Right lobe of liver (tissue), 6 donors: ENCODE results near the gene WDSUB1. TPM values are rescaled to one million over a fixed set of nuclear protein-coding genes. Genes with fewer than 3 reads are reported as not detected.

ENCODE experiments used
- ATAC-seq, 4 donors: fragments of 200-7000 bp; cut with Tn5 transposase; one replicate each; pipeline ENCODE4 v1.9.1; 2020; ENCODE audit warnings: mild to moderate bottlenecking in 4 of 4, moderate library complexity in 4 of 4
- DNase-seq, 3 donors: peaks; one replicate each; pipeline ENCODE4 v3.0.0-alpha.2; 2020
- H3K27ac ChIP-seq, 3 donors: fragments of 200-600 bp; one replicate each; pipeline ENCODE4 v1.8.0; 2022
- H3K27me3 ChIP-seq, 2 donors: fragments of 200-600 bp; one replicate each; pipeline ENCODE4 v1.8.0; 2022
- H3K36me3 ChIP-seq, 4 donors: fragments of 200-600 bp; sonication (generic) in 1 of 4; one replicate each; pipeline versions ENCODE4 v1.5.1 to v1.8.0; 2017 to 2022; ENCODE audit warnings: control low read depth in 1 of 4
- H3K4me1 ChIP-seq, 4 donors: fragments of 200-600 bp; sonication (generic) in 1 of 4; one replicate each; pipeline versions ENCODE4 v1.5.1 to v1.8.0; 2017 to 2022; ENCODE audit warnings: control low read depth in 1 of 4
- H3K4me3 ChIP-seq, 3 donors: fragments of 200-600 bp; one replicate each; pipeline ENCODE4 v1.8.0; 2022
- H3K9me3 ChIP-seq, 4 donors: fragments of 200-600 bp; sonication (generic) in 1 of 4; one replicate each; pipeline versions ENCODE4 v1.5.1 to v1.8.0; 2017 to 2022; ENCODE audit warnings: control low read depth in 1 of 4
- POLR2A ChIP-seq: fragments of 450-650 bp; IDR thresholded peaks from one replicate; pipeline ENCODE4 v1.6.1; 2017; ENCODE audit warnings: antibody characterized with exemption, mild to moderate bottlenecking
- WGBS: methylation state at CpG from one replicate; pipeline ENCODE4 v1.1.6; 2018; ENCODE audit warnings: low coverage, low lambda C conversion rate; ENCODE audit not compliant: insufficient coverage; ENCODE audit errors: missing lambda C conversion rate; 5-methylcytosine and 5-hydroxymethylcytosine counted together
- intact Hi-C, 2 donors: fragments of 100-400 bp; cut with DNase I; formaldehyde crosslinking; loops; one replicate each; pipeline versions ENCODE4 v1.11.2 to v1.14.1; 2022
- total RNA-seq, 6 experiments: library from RNA; depleted of rRNA in 2 of 6; stranded (reverse); fragments of >200 nt in 2 of 6; fragmentation: NEBNext Ultra II Directional in 3 of 6; extraction: Animal tissue kit (Norgen Biotek cat#: 25700) in 3 of 6; gene quantifications; one replicate each; pipeline versions ENCODE4 v1.1.0 to v1.2.4, GENCODE V29; 2016 to 2023
- TF ChIP-seq, protein P1 (sequence below), 4 donors: fragments of 200-600 bp in 3 of 4; fragments of 450-650 bp in 1 of 4; IDR thresholded peaks; one replicate each; pipeline versions ENCODE4 v1.5.1 to v1.8.0; 2016 to 2022; ENCODE audit warnings: antibody characterized with exemption in 4 of 4, mild to moderate bottlenecking in 2 of 4
- donor health status: DM: no; HTN: yes; CAD: no.
- donor health status: DM: no; HTN: no; CAD: no.
- donor health status: DM: no; HTN: no; CAD: no.
- donor health status: DM: no; HTN: yes; CAD: no.
- donor health status: DM: no; HTN: yes; CAD: no.

WDSUB1 gene
- total RNA-seq, 6 experiments from 2014 or later, result 2.2 to 4.3 (median 3.2) TPM

DNA sequence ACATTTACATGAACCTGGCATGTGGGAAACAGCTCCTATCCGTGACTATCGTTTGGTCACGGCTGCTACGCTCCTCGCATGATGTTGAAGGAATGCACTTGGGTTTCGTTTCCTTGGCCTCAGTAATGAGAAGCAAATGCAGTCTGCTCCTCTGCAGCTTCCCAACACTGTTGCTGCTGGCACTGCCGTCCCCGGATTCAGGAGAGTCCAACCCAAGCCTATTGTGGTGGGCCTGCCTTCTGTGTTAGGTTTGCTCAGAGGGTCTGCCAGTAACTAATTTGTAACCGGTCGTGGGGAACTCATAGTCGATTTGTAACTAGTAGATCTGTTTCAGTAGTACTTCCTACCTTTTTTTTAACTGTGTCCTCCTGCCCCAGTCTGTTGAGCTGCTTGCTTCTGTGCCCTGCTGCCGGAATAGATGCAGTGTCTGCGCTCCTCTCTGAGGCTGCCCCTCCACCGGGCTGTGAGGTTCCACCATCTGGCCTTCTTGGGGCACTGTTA lies 58.4 kb downstream of the WDSUB1 start:
- H3K9me3 ChIP-seq, result no peaks in the 10 kb centered on the region
- whole genome bisulfite sequencing, result 96% methylated on average over 13 of the region's 14 CpGs
- no peak overlapping the region for H3K27ac ChIP-seq
- H3K36me3 ChIP-seq, result peaks cover 0 to 40% (median 3%) of the 10 kb centered on the region in 4 donors
- no peaks in the 10 kb centered on the region for H3K27me3 ChIP-seq
- TF ChIP-seq, protein P1, sequence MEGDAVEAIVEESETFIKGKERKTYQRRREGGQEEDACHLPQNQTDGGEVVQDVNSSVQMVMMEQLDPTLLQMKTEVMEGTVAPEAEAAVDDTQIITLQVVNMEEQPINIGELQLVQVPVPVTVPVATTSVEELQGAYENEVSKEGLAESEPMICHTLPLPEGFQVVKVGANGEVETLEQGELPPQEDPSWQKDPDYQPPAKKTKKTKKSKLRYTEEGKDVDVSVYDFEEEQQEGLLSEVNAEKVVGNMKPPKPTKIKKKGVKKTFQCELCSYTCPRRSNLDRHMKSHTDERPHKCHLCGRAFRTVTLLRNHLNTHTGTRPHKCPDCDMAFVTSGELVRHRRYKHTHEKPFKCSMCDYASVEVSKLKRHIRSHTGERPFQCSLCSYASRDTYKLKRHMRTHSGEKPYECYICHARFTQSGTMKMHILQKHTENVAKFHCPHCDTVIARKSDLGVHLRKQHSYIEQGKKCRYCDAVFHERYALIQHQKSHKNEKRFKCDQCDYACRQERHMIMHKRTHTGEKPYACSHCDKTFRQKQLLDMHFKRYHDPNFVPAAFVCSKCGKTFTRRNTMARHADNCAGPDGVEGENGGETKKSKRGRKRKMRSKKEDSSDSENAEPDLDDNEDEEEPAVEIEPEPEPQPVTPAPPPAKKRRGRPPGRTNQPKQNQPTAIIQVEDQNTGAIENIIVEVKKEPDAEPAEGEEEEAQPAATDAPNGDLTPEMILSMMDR (IDR thresholded peaks at IDR 0.05), result no peak
- intact Hi-C loops, result no loop called here
- ATAC-seq, result no peak
- no peak for DNase-seq
- no peak overlapping the region for H3K4me3 ChIP-seq
- no peaks in the 10 kb centered on the region for H3K4me1 ChIP-seq

DNA sequence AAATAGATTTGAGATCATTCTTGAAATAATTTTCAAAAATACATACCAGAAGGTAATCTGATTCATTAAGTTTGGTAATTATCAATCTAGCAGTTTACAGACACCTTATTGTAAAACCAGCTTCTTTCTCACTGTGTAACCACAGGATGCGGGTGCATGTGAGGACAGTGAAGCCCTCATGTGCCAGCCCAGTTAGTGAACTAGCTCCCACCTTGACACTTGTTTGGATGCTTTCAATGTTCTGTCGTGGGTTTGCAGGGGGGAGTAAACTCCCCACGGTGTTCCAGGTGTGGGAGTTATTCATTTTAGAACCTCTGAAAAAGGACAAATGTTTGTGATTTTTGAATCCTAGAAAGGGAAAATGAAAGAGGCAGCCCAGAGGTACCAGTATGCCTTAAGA lies 59.0 kb downstream of the WDSUB1 start:
- peaks cover 0 to 40% (median 3%) of the 10 kb centered on the region in 4 donors for H3K36me3 ChIP-seq
- WGBS, result 46% methylated on average over 3 of the region's 3 CpGs
- no peak for DNase-seq
- no peaks in the 10 kb centered on the region for H3K4me1 ChIP-seq
- no peak for TF ChIP-seq POLR2A
- TF ChIP-seq, protein P1 (IDR thresholded peaks at IDR 0.05), result no peak
- H3K27ac ChIP-seq, result no peak overlapping the region
- intact Hi-C loops, result no loop called here
- no peak overlapping the region for H3K4me3 ChIP-seq
- peak in 1 of 4 donors; percentile 24 for ATAC-seq
- H3K9me3 ChIP-seq, result no peaks in the 10 kb centered on the region
- H3K27me3 ChIP-seq, result no peaks in the 10 kb centered on the region

DNA sequence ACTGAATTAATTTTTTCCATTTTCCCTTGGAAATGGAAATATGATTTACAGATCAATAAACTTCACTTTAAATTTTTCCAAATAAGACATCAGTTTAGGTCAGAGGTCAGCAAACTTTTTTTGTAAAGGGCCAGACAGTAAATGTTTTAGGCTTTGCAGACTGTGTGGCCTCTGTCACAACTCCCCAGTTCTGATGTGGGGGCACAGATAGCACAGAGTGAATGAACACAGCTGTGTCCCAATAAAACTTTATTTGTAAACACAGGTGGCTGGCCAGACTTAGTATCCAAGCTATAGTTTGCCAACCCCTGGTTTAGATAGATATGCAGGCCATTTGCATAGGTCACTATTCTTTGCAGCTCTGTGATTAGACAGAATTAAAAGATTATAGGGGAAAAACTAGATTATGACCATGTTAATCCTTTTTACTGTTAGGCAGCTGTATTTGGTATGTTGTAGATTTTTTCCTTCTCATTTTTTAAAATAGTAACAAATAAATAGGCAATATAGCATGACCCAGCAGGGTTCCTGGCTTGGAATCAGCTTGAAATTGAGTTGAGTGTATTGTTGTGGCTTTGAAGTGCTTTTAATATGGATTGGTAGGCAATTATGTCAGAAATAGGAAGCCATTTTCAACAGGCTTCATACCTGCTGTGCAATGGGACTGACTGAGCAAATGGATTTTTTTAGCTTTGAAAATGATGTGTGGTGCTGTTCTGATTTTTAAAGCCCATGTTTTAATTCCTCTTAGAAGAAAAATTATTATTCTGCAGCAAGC lies 59.7 kb downstream of the WDSUB1 start:
- TF ChIP-seq, protein P1 (IDR thresholded peaks at IDR 0.05), result no peak
- TF ChIP-seq POLR2A, result no peak
- Histone ChIP-seq H3K27ac (no peak overlapping the region), H3K27me3 (no peaks in the 10 kb centered on the region), H3K4me1 (no peaks in the 10 kb centered on the region), H3K36me3 (peaks cover 0 to 40% (median 4%) of the 10 kb centered on the region in 4 donors), H3K4me3 (no peak overlapping the region), H3K9me3 (no peaks in the 10 kb centered on the region)
- ATAC-seq (no peak), DNase-seq (no peak)
- intact Hi-C loops, result no loop called here

DNA sequence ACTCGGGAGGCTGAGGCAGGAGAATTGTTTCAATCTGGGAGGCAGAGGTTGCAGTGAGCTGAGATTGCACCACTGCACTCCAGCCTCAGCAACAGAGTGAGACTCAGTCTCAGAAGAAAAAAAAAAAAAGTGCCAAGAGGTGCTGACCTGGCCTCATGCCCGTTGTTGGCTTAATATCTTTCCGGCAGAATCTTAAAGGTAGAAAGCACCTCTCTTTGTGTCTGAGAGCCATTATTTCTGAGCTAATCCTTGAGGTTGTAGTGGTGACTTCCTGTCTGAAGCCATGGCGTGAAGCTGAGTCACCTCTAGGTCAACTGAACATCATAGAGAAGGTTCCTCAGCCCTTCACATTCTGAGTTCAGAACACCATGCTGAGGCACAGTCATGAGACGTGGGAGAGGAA lies 60.4 kb downstream of the WDSUB1 start:
- no peak overlapping the region for H3K27ac ChIP-seq
- intact Hi-C loops, result no loop called here
- no peaks in the 10 kb centered on the region for H3K9me3 ChIP-seq
- TF ChIP-seq, protein P1 (IDR thresholded peaks at IDR 0.05), result no peak
- no peak for TF ChIP-seq POLR2A
- H3K36me3 ChIP-seq, result peaks cover 0 to 38% (median 5%) of the 10 kb centered on the region in 4 donors
- DNase-seq (no peak), ATAC-seq (peak; percentile 49 to 64 (median 57))
- no peaks in the 10 kb centered on the region for H3K27me3 ChIP-seq
- no peaks in the 10 kb centered on the region for H3K4me1 ChIP-seq
- WGBS, result 49% methylated on average over 5 of the region's 5 CpGs
- H3K4me3 ChIP-seq, result no peak overlapping the region
